IMR-90 (cell line): ENCODE measurements around the gene CDH1. TPM values are rescaled to one million over a fixed set of nuclear protein-coding genes. Genes with fewer than 3 reads are reported as not detected.

ENCODE experiments used
- ATAC-seq: fragments of 200-7000 bp; cut with Tn5 transposase; 2 replicates; pipeline ENCODE4 v1.9.1; 2020; ENCODE audit warnings: low read depth, mild to moderate bottlenecking, moderate library complexity
- BruUV-seq: library from RNA; stranded (reverse); fragments of 400-500 nt; replicated peaks from 2 replicates; lab custom pipeline; 2021; lab: Mats Ljungman, UMichigan
- CTCF ChIA-PET: fragments of 300-600 bp; formaldehyde crosslinking; extraction: SDS; loops from one replicate; lab custom pipeline; 2021; ENCODE audit warnings: antibody characterized with exemption; lab: Yijun Ruan, JAX
- POLR2A ChIA-PET: fragments of 300-600 bp; sonication (Branson Sonifier 250); formaldehyde crosslinking; loops from one replicate; lab custom pipeline; 2022; ENCODE audit warnings: antibody characterized with exemption; ENCODE audit not compliant: unreplicated experiment; lab: Charles Lee
- DNase-seq: peaks from one replicate; pipeline ENCODE4 v3.0.0; 2013
- H2AFZ ChIP-seq: replicated peaks from 2 replicates; pipeline ENCODE3; 2013; ENCODE audit warnings: low read length, mild to moderate bottlenecking; ENCODE audit not compliant: poor library complexity
- H2AK5ac ChIP-seq: 2 replicates; pipeline ENCODE4 v1.6.1; 2013; ENCODE audit warnings: low read depth, low read length, inconsistent platforms
- H2AK9ac ChIP-seq: replicated peaks from 2 replicates; pipeline ENCODE3; 2013; ENCODE audit warnings: mild to moderate bottlenecking, low read depth, low read length, moderate library complexity; ENCODE audit not compliant: poor library complexity
- H2BK120ac ChIP-seq: 2 replicates; pipeline ENCODE4 v1.6.1; 2013; ENCODE audit warnings: low read depth, low read length, inconsistent platforms
- H2BK15ac ChIP-seq: 3 replicates; pipeline ENCODE4 v1.6.1; 2013; ENCODE audit warnings: low read depth, low read length, inconsistent platforms
- H2BK20ac ChIP-seq: 2 replicates; pipeline ENCODE4 v1.6.1; 2013; ENCODE audit warnings: low read depth, mild to moderate bottlenecking, inconsistent platforms, low read length, moderate library complexity
- H2BK5ac ChIP-seq: 2 replicates; pipeline ENCODE4 v1.6.1; 2013; ENCODE audit warnings: mild to moderate bottlenecking, low read depth, low read length, inconsistent platforms; ENCODE audit not compliant: poor library complexity, severe bottlenecking
- H3K14ac ChIP-seq: replicated peaks from 2 replicates; pipeline ENCODE4 v1.6.1; 2013; ENCODE audit warnings: low read depth, low read length, inconsistent platforms
- H3K18ac ChIP-seq: 2 replicates; pipeline ENCODE4 v1.6.1; 2013; ENCODE audit warnings: low read depth, low read length, control low read depth
- H3K23ac ChIP-seq: 2 replicates; pipeline ENCODE4 v1.6.1; 2013; ENCODE audit warnings: low read depth, low read length, inconsistent platforms
- H3K27ac ChIP-seq: 2 replicates; pipeline ENCODE4 v1.5.1; 2013; ENCODE audit warnings: mild to moderate bottlenecking, control low read depth, low read length; ENCODE audit not compliant: insufficient read depth
- H3K27me3 ChIP-seq: 2 replicates; pipeline ENCODE4 v1.6.1; 2013; ENCODE audit warnings: low read length; ENCODE audit not compliant: control insufficient read depth, insufficient read depth
- H3K36me3 ChIP-seq: 2 replicates; pipeline ENCODE4 v1.6.1; 2013; ENCODE audit warnings: low read length, mixed read lengths; ENCODE audit not compliant: control insufficient read depth, insufficient read depth
- H3K4ac ChIP-seq: 2 replicates; pipeline ENCODE4 v1.6.1; 2013; ENCODE audit warnings: low read depth, low read length, inconsistent platforms
- H3K4me1 ChIP-seq: 2 replicates; pipeline ENCODE4 v1.6.1; 2013; ENCODE audit warnings: low read length, mixed read lengths; ENCODE audit not compliant: control insufficient read depth, insufficient read depth
- H3K4me2 ChIP-seq: 2 replicates; pipeline ENCODE4 v1.6.1; 2013; ENCODE audit warnings: low read depth, mild to moderate bottlenecking, control low read depth, low read length, moderate library complexity
- H3K4me3 ChIP-seq: 2 replicates; pipeline ENCODE4 v1.5.1; 2013; ENCODE audit warnings: low read depth, mild to moderate bottlenecking, control low read depth, low read length, moderate library complexity; ENCODE audit not compliant: insufficient read depth
- H3K56ac ChIP-seq: 2 replicates; pipeline ENCODE4 v1.6.1; 2013; ENCODE audit warnings: low read length, inconsistent platforms; ENCODE audit not compliant: insufficient read depth; ENCODE audit errors: extremely low read depth
- H3K79me1 ChIP-seq, 2 experiments: 2 replicates each; pipeline ENCODE4 v1.6.1; 2013; ENCODE audit warnings: low read length in 2 of 2, inconsistent platforms in 1 of 2, low read depth in 1 of 2
- H3K9ac ChIP-seq: 2 replicates; pipeline ENCODE4 v1.6.1; 2013; ENCODE audit warnings: low read depth, low read length, control low read depth
- H3K9me1 ChIP-seq: 2 replicates; pipeline ENCODE4 v1.6.1; 2013; ENCODE audit warnings: low read length, inconsistent platforms; ENCODE audit not compliant: insufficient read depth
- H3K9me3 ChIP-seq: 2 replicates; pipeline ENCODE4 v1.6.1; 2013; ENCODE audit warnings: low read length; ENCODE audit not compliant: control insufficient read depth, insufficient read depth
- H4K20me1 ChIP-seq: 2 replicates; pipeline ENCODE4 v1.6.1; 2013; ENCODE audit warnings: low read length, inconsistent platforms; ENCODE audit not compliant: insufficient read depth
- H4K5ac ChIP-seq: 2 replicates; pipeline ENCODE4 v1.6.1; 2013; ENCODE audit warnings: mild to moderate bottlenecking, low read depth, low read length, control low read depth
- H4K8ac ChIP-seq, 2 experiments: 2 replicates each; pipeline ENCODE4 v1.6.1; 2013; ENCODE audit warnings: low read depth in 2 of 2, low read length in 2 of 2, control low read depth in 1 of 2, inconsistent platforms in 1 of 2
- H4K91ac ChIP-seq: 2 replicates; pipeline ENCODE4 v1.6.1; 2013; ENCODE audit warnings: low read depth, low read length, inconsistent platforms; ENCODE audit not compliant: insufficient read depth
- BHLHE40 ChIP-seq: fragments of 150-350 bp; IDR thresholded peaks from 2 replicates; pipeline ENCODE4 v1.6.1; 2016; ENCODE audit warnings: mild to moderate bottlenecking, low read depth, low read length
- CEBPB ChIP-seq: IDR thresholded peaks from 2 replicates; pipeline ENCODE4 v1.6.1; 2012; ENCODE audit warnings: low read depth, low read length, improper control_type of control experiment
- CHD1 ChIP-seq: IDR thresholded peaks from 2 replicates; pipeline ENCODE4 v1.6.1; 2012; ENCODE audit warnings: low read depth, low read length, improper control_type of control experiment
- CTCF ChIP-seq: conservative IDR thresholded peaks from 2 replicates; pipeline ENCODE4 v1.5.1; 2012; ENCODE audit warnings: mild to moderate bottlenecking, low read depth, low read length, improper control_type of control experiment
- FOS ChIP-seq: fragments of 150-350 bp; IDR thresholded peaks from 2 replicates; pipeline ENCODE4 v1.6.1; 2016; ENCODE audit warnings: low read depth, low read length
- MAFK ChIP-seq: IDR thresholded peaks from 2 replicates; pipeline ENCODE4 v1.6.1; 2012; ENCODE audit warnings: low read depth, low read length, improper control_type of control experiment
- MAZ ChIP-seq: IDR thresholded peaks from 2 replicates; pipeline ENCODE4 v1.6.1; 2012; ENCODE audit warnings: low read depth, mild to moderate bottlenecking, low read length, improper control_type of control experiment, moderate library complexity, borderline replicate concordance
- MXI1 ChIP-seq: IDR thresholded peaks from 2 replicates; pipeline ENCODE4 v1.6.1; 2012; ENCODE audit warnings: low read depth, mild to moderate bottlenecking, low read length, moderate library complexity, borderline replicate concordance
- NFE2L2 ChIP-seq: fragments of 150-350 bp; IDR thresholded peaks from 2 replicates; pipeline ENCODE4 v1.6.1; 2016; ENCODE audit warnings: low read depth, mild to moderate bottlenecking, low read length
- POLR2A ChIP-seq: IDR thresholded peaks from 2 replicates; pipeline ENCODE4 v1.6.1; 2012; ENCODE audit warnings: mild to moderate bottlenecking, low read depth, low read length
- RAD21 ChIP-seq: IDR thresholded peaks from 2 replicates; pipeline ENCODE4 v1.6.1; 2012; ENCODE audit warnings: low read length, improper control_type of control experiment
- RCOR1 ChIP-seq: IDR thresholded peaks from 2 replicates; pipeline ENCODE4 v1.6.1; 2012; ENCODE audit warnings: mild to moderate bottlenecking, low read length, improper control_type of control experiment; ENCODE audit not compliant: insufficient replicate concordance
- RFX5 ChIP-seq: IDR thresholded peaks from 2 replicates; pipeline ENCODE4 v1.8.0; 2012; ENCODE audit warnings: low read depth, mild to moderate bottlenecking, low read length, moderate library complexity
- USF2 ChIP-seq: fragments of 150-350 bp; IDR thresholded peaks from 2 replicates; pipeline ENCODE4 v1.6.1; 2017; ENCODE audit warnings: mild to moderate bottlenecking, antibody characterized with exemption, low read length, low read depth
- WGBS, 2 experiments: methylation state at CpG; one replicate each; pipeline versions ENCODE4 v1.1.5 to v1.1.7; 2013; ENCODE audit warnings: missing lambda C conversion rate in 2 of 2; ENCODE audit not compliant: insufficient read length in 1 of 2; ENCODE audit errors: extremely low coverage in 2 of 2; 5-methylcytosine and 5-hydroxymethylcytosine counted together
- dilution Hi-C: fragments of 300-500 bp; cut with HindIII; formaldehyde crosslinking; loops from one replicate; pipeline ENCODE4 v1.14.3; 2018; ENCODE audit warnings: low sequenced_read_pairs; ENCODE audit not compliant: unreplicated experiment
- in situ Hi-C: fragments of 300-500 bp; cut with MboI; formaldehyde crosslinking; loops from 3 replicates; pipeline ENCODE4 v1.14.3; 2019; ENCODE audit warnings: low sequenced_read_pairs, inconsistent platforms, mixed read lengths
- intact Hi-C: fragments of 100-400 bp; cut with micrococcal nuclease; formaldehyde crosslinking; loops from 2 replicates; pipeline ENCODE4 v1.10.0; 2022
- polyA plus RNA-seq, 3 experiments: library from polyadenylated mRNA; depleted of rRNA; stranded (reverse); fragments of >200 nt; gene quantifications; 2 replicates each; pipeline ENCODE4 v1.2.3, GENCODE V29; 2012; ENCODE audit warnings: low replicate concordance in 1 of 3
- total RNA-seq: library from RNA; depleted of rRNA; stranded (reverse); fragments of >200 nt; gene quantifications from 2 replicates; pipeline ENCODE4 v1.2.3, GENCODE V29; 2012

CDH1 gene
- total and polyA plus RNA-seq, 2 of the 4 experiments (the other 2 are of a cell fraction): under 0.01 TPM; not detected in 1

- Histone ChIP-seq H3K9me1 (no peaks in the 10 kb centered on the region), H3K4me1 (no peaks in the 10 kb centered on the region), H3K14ac (no peak overlapping the region), H3K4ac (no peak overlapping the region), H2BK20ac (no peak overlapping the region), H4K5ac (no peak overlapping the region), H3K27me3 (peaks cover 7% of the 10 kb centered on the region; the same call in 1 of the 2 replicates), H2AK5ac (no peak overlapping the region), H4K91ac (no peak overlapping the region), H2AK9ac (no peak overlapping the region), H2AFZ (no peak overlapping the region), H3K4me3 (no peak overlapping the region), H2BK5ac (no peak overlapping the region), H3K9me3 (no peaks in the 10 kb centered on the region), H3K36me3 (no peaks in the 10 kb centered on the region), H3K9ac (no peak overlapping the region), H3K23ac (no peak overlapping the region), H4K20me1 (no peaks in the 10 kb centered on the region), H3K27ac (no peak overlapping the region), H3K56ac (no peak overlapping the region), H3K4me2 (no peak overlapping the region), H2BK120ac (no peak overlapping the region), H3K18ac (no peak overlapping the region), H2BK15ac (no peak overlapping the region), H3K79me1 (no peaks in the 10 kb centered on the region), H4K8ac (no peak overlapping the region)
- no TSS peak for BruUV-seq
- TF ChIP-seq CEBPB (no peak), MAZ (no peak), POLR2A (no peak), RFX5 (no peak), RCOR1 (no peak), FOS (no peak), MXI1 (no peak), MAFK (no peak), CHD1 (no peak), RAD21 (no peak), CTCF (no peak), USF2 (no peak), BHLHE40 (no peak), NFE2L2 (no peak)
- ChIA-PET CTCF (no interaction called here), POLR2A (no interaction called here)
- whole genome bisulfite sequencing, 2 experiments: no CpG with 5 or more reads among the region's 2 CpGs
- intact Hi-C loops (no loop called here), dilution Hi-C loops (no loop called here), in situ Hi-C loops (no loop called here)
- ATAC-seq: no peak
- DNase-seq: no peak
Observed at GRCh38 chr16:68806422-68806821, 69.3 kb downstream of the CDH1 start.
